Keratinocyte (primary cell): ENCODE data around the gene PCAT6. TPM values are rescaled to one million over a fixed set of nuclear protein-coding genes. Genes with fewer than 3 reads are reported as not detected.

Experiments
- DNase-seq: peaks from one replicate; pipeline ENCODE4 v3.0.0-alpha.2; 2011; ENCODE audit warnings: low read depth, missing footprints, low spot score
- FAIRE-seq: peaks from 2 replicates; lab custom pipeline; 2011; peaks lifted over from hg19 to GRCh38; lab: Jason Lieb, UNC
- H2AFZ ChIP-seq: 2 replicates; pipeline ENCODE4 v1.6.0; 2012; ENCODE audit warnings: low read length, control low read depth, inconsistent platforms; ENCODE audit not compliant: control insufficient read depth
- H3K27ac ChIP-seq: 2 replicates; pipeline ENCODE4 v1.5.1; 2011; ENCODE audit warnings: low read length; ENCODE audit not compliant: control insufficient read depth, insufficient read depth
- H3K27me3 ChIP-seq: 3 replicates; pipeline ENCODE4 v1.6.0; 2011; ENCODE audit warnings: low read length; ENCODE audit not compliant: control insufficient read depth, insufficient read depth; ENCODE audit errors: extremely low read depth
- H3K36me3 ChIP-seq, 2 experiments: 2 replicates in 1 of 2; 3 replicates in 1 of 2; pipeline ENCODE4 v1.5.1; 2011; ENCODE audit warnings: low read length in 2 of 2, mild to moderate bottlenecking in 1 of 2; ENCODE audit not compliant: control insufficient read depth in 2 of 2, insufficient read depth in 2 of 2; ENCODE audit errors: extremely low read depth in 1 of 2
- H3K4me1 ChIP-seq: 3 replicates; pipeline ENCODE4 v1.5.1; 2011; ENCODE audit warnings: low read length; ENCODE audit not compliant: control insufficient read depth, insufficient read depth; ENCODE audit errors: extremely low read depth
- H3K4me2 ChIP-seq: 3 replicates; pipeline ENCODE4 v1.6.0; 2011; ENCODE audit warnings: low read depth, low read length; ENCODE audit not compliant: control insufficient read depth, insufficient read depth; ENCODE audit errors: extremely low read depth
- H3K4me3 ChIP-seq, 3 experiments: fragments of 200-600 bp in 1 of 3; sonication (generic) in 1 of 3; 2 replicates in 2 of 3; 3 replicates in 1 of 3; pipeline ENCODE4 v1.5.1; 2011 to 2016; ENCODE audit warnings: low read length in 3 of 3, mild to moderate bottlenecking in 3 of 3, control low read depth in 2 of 3, inconsistent platforms in 1 of 3, low read depth in 1 of 3, mixed read lengths in 1 of 3, mixed run types in 1 of 3, moderate library complexity in 1 of 3; ENCODE audit not compliant: control insufficient read depth in 2 of 3, insufficient read depth in 2 of 3; ENCODE audit errors: extremely low read depth in 1 of 3
- H3K79me2 ChIP-seq: 2 replicates; pipeline ENCODE4 v1.6.0; 2012; ENCODE audit warnings: low read length; ENCODE audit not compliant: control insufficient read depth, insufficient read depth
- H3K9ac ChIP-seq: 3 replicates; pipeline ENCODE4 v1.6.0; 2011; ENCODE audit warnings: low read length; ENCODE audit not compliant: control insufficient read depth, insufficient read depth; ENCODE audit errors: extremely low read depth
- H3K9me1 ChIP-seq: 3 replicates; pipeline ENCODE4 v1.6.0; 2011; ENCODE audit warnings: low read length; ENCODE audit not compliant: control insufficient read depth, insufficient read depth; ENCODE audit errors: extremely low read depth
- H3K9me3 ChIP-seq: 2 replicates; pipeline ENCODE4 v1.5.1; 2012; ENCODE audit warnings: low read depth, low read length; ENCODE audit not compliant: control insufficient read depth
- H4K20me1 ChIP-seq: 3 replicates; pipeline ENCODE4 v1.6.0; 2011; ENCODE audit warnings: low read length; ENCODE audit not compliant: control insufficient read depth, insufficient read depth; ENCODE audit errors: extremely low read depth
- EZH2 ChIP-seq: IDR thresholded peaks from one replicate; pipeline ENCODE4 v1.6.1; 2012; ENCODE audit warnings: inconsistent platforms, mild to moderate bottlenecking, low read length, moderate library complexity
- dilution Hi-C: fragments of 300-500 bp; cut with MboI; formaldehyde crosslinking; loops from one replicate; pipeline ENCODE4 v1.7.0; 2020; ENCODE audit warnings: low sequenced_read_pairs; ENCODE audit not compliant: extremely low pct_ligation_motif_present
- polyA plus RNA-seq, 5 experiments: library from polyadenylated mRNA; depleted of rRNA in 3 of 5; stranded (reverse) in 3 of 5; stranded (forward) in 1 of 5; unstranded in 1 of 5; fragments of >200 nt; gene quantifications; 1 replicate in 1 of 5; 2 replicates in 3 of 5; 3 replicates in 1 of 5; pipeline versions ENCODE4 v1.2.1 to v1.2.3, GENCODE V29; 2011 to 2012; ENCODE audit warnings: missing spikeins in 2 of 5, low read depth in 1 of 5, low replicate concordance in 1 of 5
- TF ChIP-seq, protein P1 (sequence below), 3 experiments: IDR thresholded peaks in 1 of 3; conservative IDR thresholded peaks in 1 of 3; optimal IDR thresholded peaks in 1 of 3; 2 replicates in 2 of 3; 3 replicates in 1 of 3; pipeline versions ENCODE3 to v1.5.1; 2011; ENCODE audit warnings: low read length in 3 of 3, mild to moderate bottlenecking in 3 of 3, moderate library complexity in 2 of 3, control low read depth in 1 of 3, inconsistent platforms in 1 of 3; ENCODE audit not compliant: insufficient read depth in 2 of 3; ENCODE audit errors: extremely low read depth in 1 of 3

Gene PCAT6
- polyA plus RNA-seq, 1 donor (not counting 4 experiments of a cell fraction or from before 2014, with no cell fraction given) = 1.6 TPM

DNA sequence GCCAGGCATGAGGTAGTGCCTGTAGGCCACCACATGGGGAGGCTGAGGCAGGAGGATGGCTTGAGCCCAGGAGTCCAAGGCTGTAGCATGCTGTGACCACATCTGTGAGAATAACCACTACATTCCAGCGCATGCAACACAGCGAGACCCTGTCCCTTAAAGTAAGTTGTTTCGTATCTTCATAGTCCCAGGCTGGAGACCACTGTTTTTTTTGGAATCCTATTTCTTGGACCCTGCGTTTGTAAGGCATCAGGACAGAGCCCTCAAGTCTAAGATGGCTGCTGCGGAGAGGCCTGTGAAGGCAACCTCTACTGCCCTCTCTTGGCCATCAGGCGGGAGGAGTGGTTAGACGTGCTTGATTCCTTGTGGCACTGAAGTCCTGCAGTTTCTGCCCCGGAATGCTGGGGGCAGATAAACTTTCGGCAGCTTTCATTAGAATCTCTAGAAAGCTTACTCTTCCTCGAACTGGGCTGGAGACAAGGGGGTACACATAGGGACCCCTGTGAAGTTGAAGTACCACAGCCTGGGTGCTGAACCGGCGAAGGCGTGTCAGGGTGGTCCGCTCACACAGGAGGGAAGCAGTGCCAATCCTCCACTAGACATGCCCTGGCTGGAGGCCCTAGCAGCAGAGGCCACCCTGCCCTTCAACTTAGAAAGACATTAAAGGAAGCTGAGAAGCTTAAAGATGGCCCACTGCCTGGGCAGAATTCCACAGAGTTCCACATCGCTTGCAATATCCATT is 41.6 kb downstream of the PCAT6 start:
- H4K20me1 ChIP-seq = no peaks in the 10 kb centered on the region
- H3K4me1 ChIP-seq = no peaks in the 10 kb centered on the region
- DNase-seq = peak; percentile 21
- no peak overlapping the region for H3K9ac ChIP-seq
- dilution Hi-C loops = no loop called here
- H3K79me2 ChIP-seq = no peaks in the 10 kb centered on the region
- no peak overlapping the region for H3K27ac ChIP-seq
- no peak overlapping the region for H3K4me3 ChIP-seq
- peak; percentile 76 for FAIRE-seq
- TF ChIP-seq, protein P1, sequence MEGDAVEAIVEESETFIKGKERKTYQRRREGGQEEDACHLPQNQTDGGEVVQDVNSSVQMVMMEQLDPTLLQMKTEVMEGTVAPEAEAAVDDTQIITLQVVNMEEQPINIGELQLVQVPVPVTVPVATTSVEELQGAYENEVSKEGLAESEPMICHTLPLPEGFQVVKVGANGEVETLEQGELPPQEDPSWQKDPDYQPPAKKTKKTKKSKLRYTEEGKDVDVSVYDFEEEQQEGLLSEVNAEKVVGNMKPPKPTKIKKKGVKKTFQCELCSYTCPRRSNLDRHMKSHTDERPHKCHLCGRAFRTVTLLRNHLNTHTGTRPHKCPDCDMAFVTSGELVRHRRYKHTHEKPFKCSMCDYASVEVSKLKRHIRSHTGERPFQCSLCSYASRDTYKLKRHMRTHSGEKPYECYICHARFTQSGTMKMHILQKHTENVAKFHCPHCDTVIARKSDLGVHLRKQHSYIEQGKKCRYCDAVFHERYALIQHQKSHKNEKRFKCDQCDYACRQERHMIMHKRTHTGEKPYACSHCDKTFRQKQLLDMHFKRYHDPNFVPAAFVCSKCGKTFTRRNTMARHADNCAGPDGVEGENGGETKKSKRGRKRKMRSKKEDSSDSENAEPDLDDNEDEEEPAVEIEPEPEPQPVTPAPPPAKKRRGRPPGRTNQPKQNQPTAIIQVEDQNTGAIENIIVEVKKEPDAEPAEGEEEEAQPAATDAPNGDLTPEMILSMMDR (optimal IDR thresholded peaks at IDR 0.05 in 1 of 3, IDR thresholded peaks at IDR 0.05 in 1 of 3, conservative IDR thresholded peaks at IDR 0.05 in 1 of 3; ENCODE audit: extremely low read depth in 1 of 3, insufficient read depth in 2 of 3, low read length in 3 of 3) = peak; percentile 82 to 94 (median 92)
- no peak for TF ChIP-seq EZH2
- no peaks in the 10 kb centered on the region for H3K27me3 ChIP-seq
- H3K9me1 ChIP-seq = no peaks in the 10 kb centered on the region
- H3K9me3 ChIP-seq = no peaks in the 10 kb centered on the region
- no peaks in the 10 kb centered on the region for H3K36me3 ChIP-seq
- peak overlapping the region; percentile 78 for H2AFZ ChIP-seq
- no peak overlapping the region for H3K4me2 ChIP-seq

DNA sequence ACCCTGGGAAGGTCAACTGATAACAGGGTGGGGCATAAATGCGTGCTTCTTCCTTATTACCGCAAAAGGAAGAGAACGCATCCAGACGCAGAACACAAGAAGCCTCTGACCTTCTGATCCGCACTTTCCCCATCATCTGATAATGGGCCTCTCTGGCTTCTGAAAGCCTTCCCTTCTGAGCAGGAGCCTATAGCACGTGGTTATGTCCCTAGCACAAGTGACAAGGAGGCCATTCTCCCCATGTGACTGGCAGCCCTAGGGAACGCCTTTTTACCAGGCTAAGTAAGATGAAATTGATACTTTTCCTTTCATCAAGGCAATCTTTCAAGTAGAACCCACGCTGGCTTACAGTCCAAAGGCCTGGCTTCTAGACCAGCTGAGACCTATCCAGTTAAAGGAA is 44.0 kb downstream of the PCAT6 start:
- no peak for DNase-seq
- FAIRE-seq = no peak
- no peaks in the 10 kb centered on the region for H3K9me1 ChIP-seq
- H3K36me3 ChIP-seq = no peaks in the 10 kb centered on the region
- H3K27me3 ChIP-seq = no peaks in the 10 kb centered on the region
- H3K4me3 ChIP-seq = no peak overlapping the region
- H3K4me2 ChIP-seq = no peak overlapping the region
- no peaks in the 10 kb centered on the region for H3K79me2 ChIP-seq
- no peak for TF ChIP-seq EZH2
- TF ChIP-seq, protein P1 (optimal IDR thresholded peaks at IDR 0.05 in 1 of 3, IDR thresholded peaks at IDR 0.05 in 1 of 3, conservative IDR thresholded peaks at IDR 0.05 in 1 of 3; ENCODE audit: extremely low read depth in 1 of 3, insufficient read depth in 2 of 3, low read length in 3 of 3) = no peak
- no peak overlapping the region for H3K27ac ChIP-seq
- H4K20me1 ChIP-seq = no peaks in the 10 kb centered on the region
- dilution Hi-C loops = loop anchor here (5.0 kb wide), 1 partner anchor 52 kb away; no protein-coding TSS in a partner anchor
- no peaks in the 10 kb centered on the region for H3K4me1 ChIP-seq
- no peak overlapping the region for H3K9ac ChIP-seq
- H2AFZ ChIP-seq = no peak overlapping the region
- no peaks in the 10 kb centered on the region for H3K9me3 ChIP-seq
